ENCODE results near the gene DERL3.

The DERL3 gene

GRCh38 chr22:23804781-23805291 is 34.0 kb downstream of the DERL3 start:
- no peak for DNase-seq (ENCODE audit: low spot score)
- no peak for FAIRE-seq

- no peak for FAIRE-seq
These were observed 35.6 kb downstream of the DERL3 start for GRCh38 chr22:23803001-23803819.

GRCh38 chr22:23801886-23802377 is 36.9 kb downstream of the DERL3 start:
- no peak for FAIRE-seq
- no peak for DNase-seq (ENCODE audit: low spot score)

More at GRCh38 chr22:23803001-23803819, 35.6 kb downstream of the DERL3 start:
- DNase-seq (ENCODE audit: low spot score), result no peak

- FAIRE-seq (peak; percentile 52), DNase-seq (ENCODE audit: low spot score) (no peak)
These were observed 37.5 kb downstream of the DERL3 start for GRCh38 chr22:23801238-23801821.

- DNase-seq (ENCODE audit: low spot score) (no peak), FAIRE-seq (peak; percentile 37)
These were observed 38.2 kb downstream of the DERL3 start for GRCh38 chr22:23800297-23801237.

DNA sequence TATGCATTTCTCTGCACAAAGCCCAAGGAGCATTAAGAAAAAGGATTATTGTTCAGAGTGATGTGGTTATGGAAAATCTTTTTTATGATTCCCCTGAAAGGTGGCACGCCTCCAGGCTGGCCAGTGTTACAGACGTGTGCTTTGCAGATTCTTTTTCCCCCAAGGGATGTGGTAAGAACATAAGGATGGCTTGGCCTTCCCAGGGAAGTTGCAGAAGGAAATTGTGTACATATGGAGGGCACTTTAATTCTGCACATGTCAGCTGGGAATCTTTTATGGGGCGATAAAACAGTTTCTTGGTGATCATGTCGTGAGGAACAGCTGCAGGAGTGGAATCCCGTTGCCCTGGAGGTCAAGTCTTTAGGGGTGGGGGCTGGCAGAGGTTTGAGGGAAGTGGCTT is 42.3 kb downstream of the DERL3 start:
- no peak for FAIRE-seq
- DNase-seq (ENCODE audit: low spot score), result no peak

DNA sequence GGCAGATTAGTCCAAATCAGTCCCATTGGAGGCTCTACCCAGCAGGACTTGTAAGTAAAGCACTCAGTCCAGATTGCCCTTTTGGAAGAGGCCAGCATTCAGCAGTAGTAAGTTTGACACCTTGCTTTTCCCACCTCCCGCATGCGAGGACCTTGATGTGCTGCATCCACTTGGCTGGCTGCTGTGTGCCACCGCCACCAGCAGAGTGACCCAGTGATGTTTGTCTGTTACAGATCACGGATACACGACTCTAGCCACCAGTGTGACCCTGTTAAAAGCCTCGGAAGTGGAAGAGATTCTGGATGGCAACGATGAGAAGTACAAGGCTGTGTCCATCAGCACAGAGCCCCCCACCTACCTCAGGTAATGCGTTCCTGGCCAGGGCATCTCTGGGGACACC is 45.5 kb downstream of the DERL3 start:
- FAIRE-seq, result no peak

DNA sequence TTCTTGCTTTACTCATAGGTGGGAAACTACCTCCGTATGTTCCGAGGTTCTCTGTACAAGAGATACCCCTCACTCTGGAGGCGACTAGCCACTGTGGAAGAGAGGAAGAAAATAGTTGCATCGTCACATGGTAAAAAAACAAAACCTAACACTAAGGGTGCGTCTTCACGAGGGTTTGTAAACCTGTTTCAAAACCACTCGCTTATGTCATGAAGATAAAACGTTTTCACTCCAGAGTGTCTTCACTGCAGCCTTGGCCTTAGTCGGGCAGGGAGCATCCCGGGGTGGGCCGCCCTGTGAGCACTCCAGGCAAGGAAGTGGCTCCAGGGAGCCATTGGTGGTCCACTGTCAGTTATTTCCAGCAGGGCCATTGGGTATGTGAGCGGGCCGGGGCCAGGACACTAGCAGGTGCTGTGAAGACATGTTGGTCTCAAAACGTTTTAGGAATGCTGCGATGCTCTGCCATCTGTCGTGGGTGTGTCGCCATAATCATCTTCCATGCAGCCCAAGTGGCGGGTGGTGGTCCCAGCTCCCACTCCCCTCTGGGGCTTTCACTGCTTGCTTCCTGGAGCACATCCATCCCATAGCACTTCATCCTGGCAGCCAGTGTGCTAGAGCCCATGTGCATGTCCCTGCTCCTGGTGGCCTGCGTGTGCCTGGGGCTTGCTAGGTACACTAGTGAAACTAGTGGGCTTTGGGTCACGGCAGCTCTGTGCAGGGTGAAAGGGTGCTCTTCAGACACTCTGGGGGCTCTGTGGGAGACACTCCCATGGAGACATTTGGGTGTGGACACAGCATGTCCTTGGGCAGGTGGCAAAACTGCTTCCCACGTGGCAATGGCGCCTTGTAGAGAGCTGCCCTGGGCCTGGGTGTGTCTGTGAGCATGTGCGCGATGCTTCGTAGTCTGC is 46.8 kb downstream of the DERL3 start:
- FAIRE-seq (peak; percentile 53), DNase-seq (ENCODE audit: low spot score) (no peak)

More for the DNA sequence above, 45.5 kb downstream of the DERL3 start:
- DNase-seq (ENCODE audit: low spot score), result no peak

- DNase-seq (ENCODE audit: low spot score) (no peak), FAIRE-seq (no peak)
These were observed 47.7 kb downstream of the DERL3 start for GRCh38 chr22:23790819-23791737.

DNA sequence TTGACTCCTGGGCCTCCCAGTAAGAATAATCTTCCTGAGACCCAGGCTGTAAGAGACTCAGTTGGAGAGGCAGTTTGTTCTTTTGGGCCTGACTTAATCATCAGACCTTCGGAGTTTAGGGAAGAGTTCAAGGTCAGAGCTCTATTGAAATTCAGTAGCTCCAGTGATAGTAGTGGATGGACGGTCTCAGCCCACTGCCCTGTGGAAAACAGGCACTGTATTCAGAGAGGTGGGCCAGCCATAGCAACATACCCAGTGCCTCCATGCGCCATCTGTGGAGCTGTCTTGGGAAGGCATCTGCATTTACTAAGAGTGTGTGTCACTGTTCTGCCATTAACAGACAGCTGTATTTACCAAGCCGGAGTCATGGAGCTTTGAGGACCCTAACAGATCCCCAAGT is 49.2 kb downstream of the DERL3 start:
- FAIRE-seq (no peak), DNase-seq (ENCODE audit: low spot score) (no peak)

DNA sequence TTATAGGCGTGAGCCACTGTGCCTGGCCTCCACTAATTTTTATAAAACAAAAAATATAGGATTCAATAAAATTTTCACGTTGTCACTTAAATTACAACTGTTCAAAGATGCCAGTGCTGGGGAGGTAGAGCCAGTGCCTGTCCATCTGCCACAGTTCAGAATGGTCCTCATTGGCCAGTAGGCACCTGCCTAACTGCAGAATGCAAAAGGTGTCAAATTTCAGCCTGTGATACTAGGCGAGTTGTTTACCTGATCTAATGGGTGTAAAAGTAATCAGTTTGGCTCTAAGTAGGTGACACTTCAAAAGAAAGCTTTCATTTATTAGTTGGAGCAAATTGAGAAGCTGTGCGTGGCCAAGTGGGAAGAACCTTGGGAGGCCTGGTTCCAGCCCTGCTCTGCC is 49.7 kb downstream of the DERL3 start:
- DNase-seq (ENCODE audit: low spot score), result no peak
- FAIRE-seq, result peak; percentile 42

DNA sequence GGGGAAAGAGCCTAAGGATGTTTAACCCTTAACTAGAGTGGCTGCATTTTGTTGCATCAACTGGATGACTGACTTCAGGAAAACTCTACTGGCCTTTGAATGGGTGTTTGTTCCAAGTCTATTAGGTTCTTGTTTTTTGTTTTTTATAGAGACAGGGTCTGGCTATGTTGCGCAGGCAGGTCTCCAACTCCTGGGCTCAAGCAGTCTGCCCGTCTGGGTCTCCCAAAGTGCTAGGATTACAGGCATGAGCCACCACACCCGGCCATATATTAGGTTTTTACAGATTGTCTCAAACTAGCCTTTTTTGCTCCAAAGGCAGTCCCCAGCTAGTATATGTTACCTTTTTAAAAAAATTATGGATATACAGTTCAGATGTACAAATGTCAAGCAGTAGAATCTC is 50.9 kb downstream of the DERL3 start:
- no peak for DNase-seq (ENCODE audit: low spot score)
- FAIRE-seq, result no peak

DNA sequence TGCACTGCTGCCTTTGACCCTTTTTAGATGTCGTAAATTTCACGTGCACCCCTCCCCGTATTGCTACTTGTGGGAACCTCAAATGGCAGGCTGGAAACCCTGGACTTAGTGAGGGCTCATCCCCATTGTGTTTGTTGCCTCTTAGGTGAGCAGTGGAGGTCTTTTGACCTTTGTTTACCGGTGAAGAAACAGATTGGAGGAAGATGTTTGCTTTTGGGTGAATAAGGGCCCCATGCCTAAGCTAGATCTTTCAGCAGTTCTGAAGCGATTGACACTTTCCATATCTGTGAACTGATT is 51.3 kb downstream of the DERL3 start:
- no peak for FAIRE-seq
- DNase-seq (ENCODE audit: low spot score), result no peak

GRCh38 chr22:23786752-23787599 is 51.8 kb downstream of the DERL3 start, which contains the start of gene SMARCB1:
TSS of gene SMARCB1 (plus strand) at chr22:23786966. CDS start at chr22:23787170, 204 bp downstream.
- DNase-seq (ENCODE audit: low spot score) (peak; percentile 98), FAIRE-seq (peak; percentile 95)

DNA sequence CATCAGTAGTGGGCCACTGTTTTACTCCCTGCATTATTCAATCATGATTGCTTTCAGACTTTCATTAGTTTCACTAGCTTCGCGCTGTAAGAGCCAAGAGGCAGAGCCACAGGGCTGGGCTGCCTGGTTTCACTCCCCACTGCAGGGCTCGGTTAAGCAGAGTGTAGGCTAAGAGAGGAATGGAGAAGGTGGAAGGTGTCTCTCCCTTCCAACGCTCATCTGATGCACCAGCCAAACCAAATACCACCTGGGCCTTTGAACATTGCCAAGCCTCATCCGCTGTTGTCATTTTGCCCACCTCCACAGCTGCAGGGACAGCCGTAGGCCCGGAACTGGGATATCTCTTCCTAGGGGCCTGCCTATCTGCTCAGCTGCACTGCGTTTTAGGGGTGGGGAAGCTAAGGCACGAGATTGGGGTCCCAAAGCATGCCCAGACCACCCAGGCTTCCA is 52.5 kb downstream of the DERL3 start:
- DNase-seq (ENCODE audit: low spot score), result no peak
- no peak for FAIRE-seq
